HG03575 (cell line): Measurements from ENCODE around the gene TNPO3.

Experiments used
- ATAC-seq: cut with Tn5 transposase; IDR thresholded peaks from one replicate; pipeline ENCODE4 v1.9.1; 2021; ENCODE audit not compliant: unreplicated experiment, insufficient number of reproducible peaks, low FRiP score; ENCODE audit errors: extremely low read depth

TNPO3 gene

DNA sequence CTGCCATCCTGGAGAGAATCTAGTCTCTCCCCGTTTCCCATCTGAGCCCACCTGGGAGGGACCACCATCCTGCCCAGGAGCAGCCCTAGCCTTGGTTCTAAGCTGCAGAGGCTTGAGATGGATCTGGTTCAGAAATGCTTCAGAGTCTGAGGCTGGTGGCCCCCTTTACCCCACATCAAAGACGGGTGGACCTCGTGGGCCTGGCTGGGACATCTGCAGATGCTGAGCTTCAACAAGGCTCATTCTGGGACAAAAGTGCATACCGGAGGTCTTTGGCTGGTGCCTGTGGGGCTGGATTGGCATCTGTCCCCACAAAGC is 122.1 kb downstream of the TNPO3 start:
- ATAC-seq: no peak

DNA sequence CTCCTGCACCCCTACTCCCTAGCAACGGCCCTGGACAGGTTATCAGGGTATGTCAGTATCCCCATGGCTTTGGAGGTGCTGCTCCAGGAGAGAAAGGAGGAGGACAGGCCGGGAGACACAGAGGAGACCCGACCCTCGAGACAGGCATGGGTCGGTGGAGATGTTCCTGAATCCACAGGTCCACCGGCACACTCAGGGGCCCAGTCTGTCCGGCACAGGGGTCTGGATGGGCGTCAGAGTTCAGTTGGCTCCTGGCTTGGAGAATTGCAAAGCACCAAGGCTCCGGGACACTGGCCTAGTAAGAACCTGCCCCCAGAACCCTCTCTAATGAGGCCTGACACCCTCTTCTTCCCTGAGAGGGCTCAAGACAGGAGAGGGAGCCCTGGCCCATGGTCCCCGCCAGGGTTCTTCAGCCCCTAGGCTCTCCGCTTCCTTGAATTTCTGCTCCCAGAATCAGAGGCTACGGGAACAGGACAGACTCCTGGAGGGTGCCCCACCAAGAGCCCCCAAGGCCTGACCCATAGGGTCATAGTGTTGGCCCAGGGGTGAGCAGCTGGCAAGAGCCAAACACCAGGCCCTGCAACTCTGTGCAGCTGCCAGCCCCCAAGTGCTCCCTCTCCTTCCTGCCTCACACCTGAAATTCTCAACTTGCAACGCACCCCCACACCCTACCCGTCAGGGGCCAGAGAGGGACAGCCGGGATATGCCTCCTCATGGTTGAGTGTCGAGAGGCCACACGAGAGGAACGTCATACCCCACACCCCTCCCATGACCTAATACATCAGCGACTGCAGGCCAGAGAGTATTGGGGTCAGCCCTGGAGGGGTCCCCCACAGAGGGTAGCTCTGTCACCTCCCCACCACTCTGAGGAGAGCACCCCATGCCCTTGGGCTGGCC is 122.7 kb downstream of the TNPO3 start:
- no peak for ATAC-seq

DNA sequence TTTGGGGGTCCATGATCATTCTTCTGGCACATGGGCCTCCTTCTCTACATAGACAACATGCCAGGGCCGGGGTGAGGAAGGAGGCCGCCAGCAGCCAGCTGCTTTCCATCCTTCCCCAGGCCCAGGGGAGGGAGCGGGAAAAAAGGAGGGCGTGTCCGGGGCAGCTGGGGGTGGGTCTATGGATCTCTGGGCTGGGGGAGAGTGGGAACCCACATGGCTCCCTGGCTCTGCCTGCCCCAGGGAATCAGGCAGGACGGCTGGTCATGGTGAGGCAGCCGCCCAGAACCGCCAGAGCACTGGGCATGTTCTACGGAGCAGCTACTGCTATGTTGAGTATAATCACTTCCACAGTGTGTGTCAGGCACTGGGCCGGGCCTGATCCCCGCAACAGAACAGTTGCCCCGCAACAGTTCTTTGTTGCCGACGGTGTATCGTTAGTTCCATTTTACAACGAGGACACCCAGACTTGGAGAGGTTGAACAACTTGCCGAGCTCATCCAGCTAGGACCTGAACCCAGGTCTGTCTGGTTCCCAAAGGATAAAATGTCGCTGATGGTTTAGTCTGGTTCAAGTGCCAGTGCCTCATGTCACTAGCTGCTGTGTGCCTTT is 123.6 kb downstream of the TNPO3 start:
- no peak for ATAC-seq

DNA sequence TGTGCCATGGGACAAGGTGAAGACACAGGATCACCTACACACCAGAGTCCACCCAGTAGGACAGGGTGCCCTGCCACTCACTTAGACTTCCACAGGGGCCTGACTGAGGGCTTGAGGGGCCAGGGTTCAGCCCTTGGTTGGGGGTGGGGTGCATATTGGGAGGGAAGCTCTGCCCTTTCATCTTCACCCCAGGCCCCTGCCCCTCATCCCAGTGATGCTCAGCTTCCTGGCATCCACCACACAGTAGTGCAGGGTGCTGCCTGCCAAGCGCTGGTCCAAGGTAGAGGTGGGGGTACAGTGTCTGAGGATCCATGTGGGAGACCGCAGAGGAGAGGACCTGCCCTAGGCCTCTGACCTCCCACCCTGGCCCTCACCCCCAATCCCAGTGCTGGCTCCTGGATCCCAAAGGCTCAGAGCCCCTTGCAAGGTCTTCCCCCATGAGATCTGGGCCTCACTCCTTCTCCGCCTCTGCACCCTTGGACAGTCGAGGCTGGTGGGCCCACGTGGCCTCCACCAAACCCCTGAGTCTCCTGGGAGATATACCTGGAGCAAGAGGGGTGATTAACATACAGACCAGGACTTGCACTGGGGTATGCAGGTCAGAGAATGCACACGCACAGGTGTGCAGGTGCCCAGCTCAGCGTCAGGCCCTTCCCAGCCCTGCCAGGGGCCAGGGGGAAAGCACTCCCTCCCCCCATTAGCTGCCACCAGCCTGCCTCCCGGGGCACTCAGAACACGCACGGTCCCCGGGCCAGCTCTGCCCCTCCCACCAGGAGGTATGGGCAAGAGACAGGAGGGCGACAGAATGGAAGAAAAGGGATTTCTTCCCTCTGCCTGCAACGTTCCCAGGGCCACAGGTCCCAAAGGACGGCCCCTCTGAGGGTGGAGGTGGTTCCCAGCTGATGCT is 125.8 kb downstream of the TNPO3 start:
- no peak for ATAC-seq

DNA sequence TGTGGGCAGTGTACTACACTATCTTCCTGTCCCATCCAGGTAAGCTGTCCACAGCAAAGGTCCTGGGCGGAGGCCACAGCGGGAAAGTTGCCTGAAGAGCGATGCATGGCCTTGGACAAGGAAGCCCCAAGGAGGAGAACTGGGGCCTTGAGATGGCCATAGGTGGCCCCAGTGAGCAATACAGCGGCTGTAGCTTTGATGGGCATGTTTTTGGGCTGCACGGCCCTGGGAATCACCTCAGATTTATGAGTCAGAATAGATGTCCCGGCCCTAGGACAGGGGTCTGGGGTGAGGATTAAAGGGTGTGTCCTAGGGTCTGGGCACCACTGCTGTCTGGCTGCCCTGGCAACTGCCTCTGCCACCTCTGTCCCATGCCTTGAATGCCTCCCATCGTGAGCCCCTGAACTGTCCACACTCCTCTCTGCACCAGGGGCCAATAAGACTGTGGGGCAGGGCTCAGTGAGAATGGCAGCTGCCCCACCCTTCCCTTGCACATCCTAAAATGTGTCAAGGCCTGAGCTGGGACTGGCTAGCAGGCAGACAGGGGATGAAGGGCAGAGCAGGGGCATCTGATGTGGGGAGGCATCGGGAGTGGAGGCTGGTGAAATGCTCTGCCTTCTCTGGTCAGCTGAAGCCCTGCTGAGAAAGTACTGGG is 126.6 kb downstream of the TNPO3 start:
- no peak for ATAC-seq

- no peak for ATAC-seq
Measured at GRCh38 chr7:128924707-128925588, 130.0 kb downstream of the TNPO3 start.

DNA sequence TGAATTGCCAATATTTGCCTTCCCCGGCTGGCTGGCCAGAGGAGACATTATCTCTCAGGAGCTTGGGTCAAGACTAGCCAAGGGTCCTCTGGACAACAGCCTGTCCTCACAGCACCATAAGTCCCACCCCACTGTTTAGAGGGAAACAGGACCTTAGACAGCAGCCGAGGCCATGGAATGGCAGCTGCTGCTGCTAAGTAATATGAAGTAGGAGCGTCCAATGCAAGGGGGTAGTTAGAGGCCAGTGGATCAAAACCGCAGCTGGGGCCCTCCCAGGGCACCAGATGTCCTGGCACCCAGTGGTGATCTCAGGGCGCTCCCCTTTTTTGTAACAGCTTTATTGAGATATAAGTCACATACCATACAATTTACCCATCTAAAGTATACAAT is 131.5 kb downstream of the TNPO3 start:
- no peak for ATAC-seq

DNA sequence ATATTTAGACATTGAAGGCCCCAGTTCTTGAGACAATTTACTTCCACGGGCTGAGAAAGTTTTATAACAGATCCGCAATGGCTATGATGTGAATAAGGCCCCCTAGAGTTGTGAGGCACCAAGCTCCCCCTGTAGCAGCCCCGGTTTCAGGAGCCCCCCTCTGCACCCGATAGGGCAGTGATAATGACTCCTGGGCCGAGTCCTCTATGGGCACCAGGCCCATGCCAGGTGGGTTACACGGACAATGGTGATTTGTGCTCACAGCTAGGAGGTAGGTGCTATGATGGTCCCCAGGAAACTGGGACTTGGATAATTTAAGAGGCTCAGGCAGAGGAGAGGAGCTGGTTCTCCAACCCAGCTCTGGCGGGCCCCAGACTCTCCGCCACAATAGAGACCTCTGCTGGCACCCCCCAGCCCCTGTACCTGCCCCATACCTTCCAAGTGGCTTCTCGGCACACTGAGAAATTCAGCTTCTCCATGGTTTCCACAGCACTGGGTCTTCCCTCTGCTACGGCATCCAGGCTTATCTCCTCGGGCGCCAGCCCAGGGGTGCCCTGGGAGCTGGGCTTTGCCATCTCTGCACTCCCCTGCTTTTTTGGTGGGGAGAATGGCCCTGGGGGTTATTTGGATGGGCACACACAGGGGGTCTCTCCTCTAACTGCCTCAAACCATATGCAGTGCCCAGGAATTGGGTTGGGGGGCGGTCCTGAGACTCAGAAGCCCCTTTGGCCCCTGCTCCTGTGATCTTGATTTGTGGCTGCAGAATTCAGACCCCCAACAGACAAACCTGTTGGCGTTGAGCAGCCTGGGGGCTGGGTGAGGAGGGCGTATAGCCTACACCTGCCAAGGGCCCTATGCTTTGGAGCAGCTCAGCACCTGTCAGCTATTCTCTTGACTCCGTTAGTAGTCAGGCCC is 132.2 kb downstream of the TNPO3 start:
- ATAC-seq: no peak

- no peak for ATAC-seq
Measured at GRCh38 chr7:128921866-128922440, 133.0 kb downstream of the TNPO3 start.

- ATAC-seq: no peak
Measured at GRCh38 chr7:128920913-128921582, 133.9 kb downstream of the TNPO3 start.

DNA sequence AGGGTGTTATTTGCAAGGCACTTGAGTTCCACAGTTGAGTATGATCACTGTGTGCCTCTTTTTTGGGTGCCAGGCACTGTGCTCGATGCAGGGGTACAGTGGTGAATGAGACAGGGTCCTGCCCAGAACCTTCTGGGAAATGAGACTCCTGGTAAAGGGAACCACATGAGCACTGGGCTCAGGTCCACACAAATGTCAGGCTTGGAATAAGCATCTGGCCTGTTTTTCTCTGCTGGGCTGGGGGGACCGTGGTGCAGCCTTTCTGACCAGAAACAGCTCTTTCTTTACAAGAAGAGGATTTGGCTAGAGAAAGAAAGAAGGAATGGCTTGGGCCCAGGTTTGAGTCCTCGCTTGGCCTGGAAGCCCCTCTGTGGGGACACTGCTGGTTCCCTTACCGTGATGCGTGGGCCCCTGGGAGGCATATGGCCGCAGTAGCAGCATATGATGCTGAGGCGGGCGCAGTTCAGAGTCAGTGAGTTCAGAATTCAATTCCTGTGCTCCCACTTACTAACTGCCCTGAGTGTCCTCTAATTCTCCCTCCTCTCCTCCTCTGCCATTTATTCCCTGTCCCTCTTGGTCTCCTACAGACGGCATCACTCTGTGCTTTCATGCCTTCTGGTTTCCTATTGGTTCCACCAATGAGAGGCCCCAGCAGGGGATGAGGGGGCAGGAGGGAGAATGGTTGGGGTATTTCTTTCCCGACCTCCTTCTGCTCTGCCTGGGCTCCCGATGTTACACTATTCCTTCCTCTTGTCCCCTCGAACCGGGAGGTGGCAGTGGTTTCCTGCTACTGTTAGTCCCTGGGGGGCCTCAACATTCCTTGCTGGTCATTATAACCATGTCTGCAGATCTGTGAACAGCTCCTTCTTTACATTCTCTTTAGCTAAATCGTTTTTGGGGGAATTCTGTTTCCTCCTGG is 134.8 kb downstream of the TNPO3 start:
- no peak for ATAC-seq

DNA sequence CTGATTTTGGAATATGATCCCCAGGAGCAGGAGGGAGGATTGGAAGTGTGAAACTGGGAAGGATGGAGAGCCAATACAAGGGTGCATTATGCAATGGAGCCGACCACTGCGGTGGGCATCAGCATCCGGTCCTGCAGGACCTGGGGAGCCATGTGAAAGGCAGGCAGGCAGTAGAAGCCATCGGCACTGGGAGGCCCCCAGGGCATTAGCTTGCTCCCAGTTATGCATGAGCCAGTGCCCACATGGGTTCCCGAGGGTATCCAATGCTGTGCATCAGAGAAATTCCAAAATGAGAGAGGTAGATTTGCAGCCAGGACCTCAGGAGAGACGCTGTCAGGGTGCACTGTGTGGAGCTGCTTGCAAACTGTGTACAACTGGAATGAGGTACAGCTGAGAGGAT is 135.7 kb downstream of the TNPO3 start:
- ATAC-seq: no peak

- no peak for ATAC-seq
Measured at GRCh38 chr7:128918016-128918665, 136.8 kb downstream of the TNPO3 start.

- no peak for ATAC-seq
Measured at GRCh38 chr7:128917122-128917521, 137.8 kb downstream of the TNPO3 start.

DNA sequence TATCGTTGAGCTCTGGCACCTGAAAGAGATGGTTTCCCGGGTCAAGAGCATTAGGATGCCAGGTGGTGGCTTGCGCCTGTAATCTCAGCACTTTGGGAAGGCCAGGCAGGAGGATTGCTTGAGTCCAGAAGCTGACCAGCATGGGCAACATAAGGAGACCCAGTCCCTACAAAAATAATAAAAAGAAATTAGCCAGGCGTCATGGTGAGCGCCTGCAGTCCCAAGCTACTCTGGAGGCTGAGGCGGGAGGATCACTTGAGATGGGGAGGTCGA is 138.3 kb downstream of the TNPO3 start:
- ATAC-seq: no peak
